ENCODE data around the gene ATG4A. TPM values are rescaled to one million over a fixed set of nuclear protein-coding genes. Genes with fewer than 3 reads are reported as not detected.

Gene ATG4A
- total RNA-seq, 1 experiment from 2014 or later = 6.4 TPM

GRCh38 chrX:108168961-108169740 lies 77.6 kb downstream of the ATG4A start:
- peaks cover 3 to 8% of the 10 kb centered on the region in 2 experiments for H3K4me1 Mint-ChIP-seq
- H3K79me1 ChIP-seq (ENCODE audit: insufficient read depth, low read depth, low read length, poor library complexity, severe bottlenecking) = no peaks in the 10 kb centered on the region
- no peak overlapping the region for H3K27ac ChIP-seq (ENCODE audit: insufficient read length, low read depth, low read length)
- H2AFZ ChIP-seq (ENCODE audit: low read length) = no peak overlapping the region
- no peaks in the 10 kb centered on the region for H3K4me1 ChIP-seq (ENCODE audit: insufficient read depth, low read length)
- no peak overlapping the region for H3K9ac ChIP-seq (ENCODE audit: extremely low read depth, insufficient read length, low read length)
- H4K8ac ChIP-seq (replicated peaks; ENCODE audit: insufficient read length, low read depth, low read length) = no peak overlapping the region
- peaks cover 15 to 23% (median 20%) of the 10 kb centered on the region in 3 experiments for H3K36me3 Mint-ChIP-seq (ENCODE audit: insufficient read depth in 1 of 3, low read depth in 3 of 3)
- H3T11ph ChIP-seq (ENCODE audit: low read length) = no peak overlapping the region
- peaks cover 2% of the 10 kb centered on the region for H3K27me3 Mint-ChIP-seq (ENCODE audit: low read depth)
- H3K4me3 Mint-ChIP-seq = no peak overlapping the region
- H3K4me2 ChIP-seq (ENCODE audit: insufficient read depth, insufficient read length, low read length) = no peak overlapping the region
- TF ChIP-seq, protein P1, sequence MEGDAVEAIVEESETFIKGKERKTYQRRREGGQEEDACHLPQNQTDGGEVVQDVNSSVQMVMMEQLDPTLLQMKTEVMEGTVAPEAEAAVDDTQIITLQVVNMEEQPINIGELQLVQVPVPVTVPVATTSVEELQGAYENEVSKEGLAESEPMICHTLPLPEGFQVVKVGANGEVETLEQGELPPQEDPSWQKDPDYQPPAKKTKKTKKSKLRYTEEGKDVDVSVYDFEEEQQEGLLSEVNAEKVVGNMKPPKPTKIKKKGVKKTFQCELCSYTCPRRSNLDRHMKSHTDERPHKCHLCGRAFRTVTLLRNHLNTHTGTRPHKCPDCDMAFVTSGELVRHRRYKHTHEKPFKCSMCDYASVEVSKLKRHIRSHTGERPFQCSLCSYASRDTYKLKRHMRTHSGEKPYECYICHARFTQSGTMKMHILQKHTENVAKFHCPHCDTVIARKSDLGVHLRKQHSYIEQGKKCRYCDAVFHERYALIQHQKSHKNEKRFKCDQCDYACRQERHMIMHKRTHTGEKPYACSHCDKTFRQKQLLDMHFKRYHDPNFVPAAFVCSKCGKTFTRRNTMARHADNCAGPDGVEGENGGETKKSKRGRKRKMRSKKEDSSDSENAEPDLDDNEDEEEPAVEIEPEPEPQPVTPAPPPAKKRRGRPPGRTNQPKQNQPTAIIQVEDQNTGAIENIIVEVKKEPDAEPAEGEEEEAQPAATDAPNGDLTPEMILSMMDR (conservative IDR thresholded peaks at IDR 0.05) = no peak
- H3K9me3 ChIP-seq (ENCODE audit: control insufficient read depth, low read depth, low read length) = no peaks in the 10 kb centered on the region
- no peak for DNase-seq
- no peak overlapping the region for H2BK120ac ChIP-seq (ENCODE audit: low read depth, low read length, poor library complexity, severe bottlenecking)
- no peaks in the 10 kb centered on the region for H4K20me1 ChIP-seq (ENCODE audit: control insufficient read depth, insufficient read depth, insufficient read length)
- H3K27ac Mint-ChIP-seq = no peak overlapping the region
- no CpG with 5 or more reads among the region's 9 CpGs for WGBS (ENCODE audit: extremely low coverage, insufficient read length, low lambda C conversion rate)
- H3K18ac ChIP-seq (ENCODE audit: insufficient read length, low read depth, low read length) = no peak overlapping the region
- no peak overlapping the region for H2AK5ac ChIP-seq (ENCODE audit: insufficient read length, low read length)
- H3K9me3 Mint-ChIP-seq = no peaks in the 10 kb centered on the region
- no peak overlapping the region for H4K5ac ChIP-seq (ENCODE audit: insufficient read length, low read depth, low read length)
- H3K23ac ChIP-seq (ENCODE audit: insufficient read length, low read depth, low read length) = no peak overlapping the region
- H3K4ac ChIP-seq (ENCODE audit: low read depth, low read length) = no peak overlapping the region
- H2BK20ac ChIP-seq (ENCODE audit: low read depth, low read length, poor library complexity, severe bottlenecking) = no peak overlapping the region
- no peak overlapping the region for H4K91ac ChIP-seq (ENCODE audit: insufficient read length, low read depth, low read length)
- no peak overlapping the region for H3K14ac ChIP-seq (ENCODE audit: insufficient read depth, low read length)
- H3K79me2 ChIP-seq (ENCODE audit: insufficient read depth, low read length) = no peaks in the 10 kb centered on the region
- no peak overlapping the region for H2BK15ac ChIP-seq (ENCODE audit: low read depth, low read length)
- H2BK5ac ChIP-seq (ENCODE audit: insufficient read length, low read length) = no peak overlapping the region
- no peak overlapping the region for H2BK12ac ChIP-seq (ENCODE audit: insufficient read length, low read depth, low read length)
- no peaks in the 10 kb centered on the region for H3K23me2 ChIP-seq (ENCODE audit: insufficient read length, low read depth, low read length, poor library complexity, severe bottlenecking)
- no peak overlapping the region for H3K56ac ChIP-seq (ENCODE audit: insufficient read length, low read depth, low read length)
- no peaks in the 10 kb centered on the region for H3K27me3 ChIP-seq (ENCODE audit: insufficient read depth, low read length)

All from H9 (cell line).